Colonic mucosa (tissue), 4 donors: ENCODE data around the gene TMEM108. TPM values are rescaled to one million over a fixed set of nuclear protein-coding genes. Genes with fewer than 3 reads are reported as not detected.

Experiments used
- DNase-seq: peaks from one replicate; pipeline ENCODE4 v3.0.0-alpha.2; 2020
- H3K27ac ChIP-seq: fragments of 200-600 bp; one replicate; pipeline ENCODE4 v1.8.0; 2021
- H3K27me3 ChIP-seq: fragments of 200-600 bp; one replicate; pipeline ENCODE4 v1.8.0; 2021
- H3K36me3 ChIP-seq: fragments of 200-600 bp; one replicate; pipeline ENCODE4 v1.8.0; 2021
- H3K4me1 ChIP-seq: fragments of 200-600 bp; one replicate; pipeline ENCODE4 v1.8.0; 2021; ENCODE audit warnings: mild to moderate bottlenecking
- H3K4me3 ChIP-seq: fragments of 200-600 bp; one replicate; pipeline ENCODE4 v1.8.0; 2021
- H3K9ac ChIP-seq, 2 donors: one replicate each; pipeline ENCODE4 v1.7.0; 2013; ENCODE audit warnings: control low read depth in 2 of 2, low read depth in 2 of 2, low read length in 2 of 2
- H3K9me3 ChIP-seq: fragments of 200-600 bp; one replicate; pipeline ENCODE4 v1.8.0; 2021
- intact Hi-C: fragments of 100-400 bp; cut with DNase I; formaldehyde crosslinking; loops from one replicate; pipeline ENCODE4 v1.14.1; 2022
- total RNA-seq, 2 donors: library from RNA; stranded (reverse); fragmentation: NEBNext Ultra II Directional in 1 of 2; extraction: Animal tissue kit (Norgen Biotek cat#: 25700) in 1 of 2; gene quantifications; one replicate each; pipeline ENCODE4 v1.2.1, GENCODE V29; 2021
- TF ChIP-seq, protein P1 (sequence below): fragments of 200-600 bp; IDR thresholded peaks from one replicate; pipeline ENCODE4 v1.8.0; 2022; ENCODE audit warnings: antibody characterized with exemption, mild to moderate bottlenecking
- donor health status: healthy.
- donor health status: DM: no; HTN: no; CAD: no.
- donor health status: DM: no; HTN: no; CAD: no.

TMEM108 gene
- total RNA-seq, 2 donors from 2014 or later, result 0.20 to 0.82 TPM

- H3K4me1 ChIP-seq, result no peaks in the 10 kb centered on the region
- H3K4me3 ChIP-seq, result no peak overlapping the region
- DNase-seq, result no peak
- no peak overlapping the region for H3K27ac ChIP-seq
- H3K9me3 ChIP-seq, result no peaks in the 10 kb centered on the region
- TF ChIP-seq, protein P1, sequence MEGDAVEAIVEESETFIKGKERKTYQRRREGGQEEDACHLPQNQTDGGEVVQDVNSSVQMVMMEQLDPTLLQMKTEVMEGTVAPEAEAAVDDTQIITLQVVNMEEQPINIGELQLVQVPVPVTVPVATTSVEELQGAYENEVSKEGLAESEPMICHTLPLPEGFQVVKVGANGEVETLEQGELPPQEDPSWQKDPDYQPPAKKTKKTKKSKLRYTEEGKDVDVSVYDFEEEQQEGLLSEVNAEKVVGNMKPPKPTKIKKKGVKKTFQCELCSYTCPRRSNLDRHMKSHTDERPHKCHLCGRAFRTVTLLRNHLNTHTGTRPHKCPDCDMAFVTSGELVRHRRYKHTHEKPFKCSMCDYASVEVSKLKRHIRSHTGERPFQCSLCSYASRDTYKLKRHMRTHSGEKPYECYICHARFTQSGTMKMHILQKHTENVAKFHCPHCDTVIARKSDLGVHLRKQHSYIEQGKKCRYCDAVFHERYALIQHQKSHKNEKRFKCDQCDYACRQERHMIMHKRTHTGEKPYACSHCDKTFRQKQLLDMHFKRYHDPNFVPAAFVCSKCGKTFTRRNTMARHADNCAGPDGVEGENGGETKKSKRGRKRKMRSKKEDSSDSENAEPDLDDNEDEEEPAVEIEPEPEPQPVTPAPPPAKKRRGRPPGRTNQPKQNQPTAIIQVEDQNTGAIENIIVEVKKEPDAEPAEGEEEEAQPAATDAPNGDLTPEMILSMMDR, result no peak
- intact Hi-C loops, result no loop called here
- H3K9ac ChIP-seq, result no peak overlapping the region
- H3K27me3 ChIP-seq, result no peaks in the 10 kb centered on the region
- no peaks in the 10 kb centered on the region for H3K36me3 ChIP-seq
These were observed 356.5 kb downstream of the TMEM108 start for GRCh38 chr3:133394561-133395311.

- Histone ChIP-seq H3K9ac (no peak overlapping the region), H3K9me3 (no peaks in the 10 kb centered on the region), H3K27me3 (no peaks in the 10 kb centered on the region), H3K27ac (no peak overlapping the region), H3K4me3 (no peak overlapping the region), H3K36me3 (no peaks in the 10 kb centered on the region), H3K4me1 (no peaks in the 10 kb centered on the region)
- intact Hi-C loops, result no loop called here
- no peak for DNase-seq
- TF ChIP-seq, protein P1, result no peak
These were observed 358.7 kb downstream of the TMEM108 start for GRCh38 chr3:133396906-133397305.

DNA sequence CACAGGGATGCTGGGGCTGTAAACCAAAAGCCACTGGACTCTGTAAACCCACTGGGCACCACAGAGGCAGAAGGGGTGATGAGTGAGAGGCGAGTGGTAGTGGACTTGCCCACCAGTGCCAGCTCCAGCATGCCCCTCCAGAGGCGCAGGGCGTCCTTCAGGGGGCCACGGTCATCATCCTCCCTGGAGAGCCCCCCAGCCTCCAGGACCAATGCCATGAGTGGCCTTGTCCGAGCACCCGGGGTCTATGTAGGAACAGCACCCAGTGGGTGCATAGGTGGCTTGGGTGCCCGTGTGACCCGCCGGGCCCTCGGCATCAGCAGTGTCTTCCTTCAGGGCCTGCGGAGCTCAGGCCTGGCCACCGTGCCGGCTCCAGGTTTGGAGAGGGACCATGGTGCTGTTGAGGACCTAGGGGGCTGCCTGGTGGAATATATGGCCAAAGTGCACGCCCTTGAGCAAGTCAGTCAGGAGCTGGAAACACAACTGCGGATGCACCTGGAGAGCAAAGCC, 361.9 kb downstream of the TMEM108 start, which contains the start of gene BFSP2:
TSS of gene BFSP2 (plus strand) at position 51 of the 510 bp plus-strand sequence. CDS start at position 79, 28 bp downstream.
- no peak for DNase-seq
- TF ChIP-seq, protein P1, result no peak
- no peaks in the 10 kb centered on the region for H3K27me3 ChIP-seq
- no peak within 1 kb of the TSS for H3K9ac ChIP-seq
- no peaks in the 10 kb centered on the region for H3K4me1 ChIP-seq
- no peak within 1 kb of the TSS for H3K27ac ChIP-seq
- intact Hi-C loops, result no loop called here
- no peaks in the 10 kb centered on the region for H3K36me3 ChIP-seq
- no peak within 1 kb of the TSS for H3K4me3 ChIP-seq
- H3K9me3 ChIP-seq, result no peaks in the 10 kb centered on the region

DNA sequence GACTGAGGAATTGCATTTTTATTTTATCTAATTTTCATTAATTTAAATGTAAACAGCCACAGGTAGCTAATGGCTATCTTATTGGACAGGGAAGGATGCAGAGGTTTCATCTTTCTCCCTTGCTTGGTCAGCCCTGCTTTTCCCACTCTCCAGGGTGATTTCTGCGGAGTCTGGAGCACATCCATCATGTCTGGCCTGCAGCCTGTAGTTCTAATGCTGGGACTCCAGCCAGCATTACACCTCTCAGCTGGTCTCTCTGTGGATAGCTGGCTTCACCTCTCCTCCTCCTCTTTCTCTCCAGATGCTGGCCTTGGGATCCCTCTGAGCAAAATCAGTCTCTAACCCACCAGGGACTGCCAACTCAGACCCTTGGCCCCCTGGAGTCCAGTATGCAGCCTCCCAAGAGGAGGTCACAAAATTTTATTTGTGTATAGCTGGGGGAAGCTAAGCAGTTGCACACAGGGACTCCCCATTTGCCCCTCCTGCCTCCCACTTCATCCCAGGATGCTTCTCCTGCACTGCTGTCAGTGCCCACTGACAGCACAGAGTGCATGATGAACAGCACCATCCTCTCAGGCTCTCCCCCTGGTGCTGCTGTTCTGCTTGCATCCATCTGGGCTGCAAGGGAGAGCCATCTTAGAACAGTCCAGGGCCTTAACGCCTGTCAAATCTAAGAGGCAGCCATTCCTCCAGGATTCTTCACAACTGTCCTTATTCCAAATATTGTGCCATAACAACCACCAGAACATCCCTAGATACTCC, 363.4 kb downstream of the TMEM108 start:
- no peaks in the 10 kb centered on the region for H3K27me3 ChIP-seq
- H3K4me3 ChIP-seq, result no peak overlapping the region
- H3K9ac ChIP-seq, result no peak overlapping the region
- no peaks in the 10 kb centered on the region for H3K9me3 ChIP-seq
- no peaks in the 10 kb centered on the region for H3K36me3 ChIP-seq
- DNase-seq, result no peak
- intact Hi-C loops, result no loop called here
- TF ChIP-seq, protein P1, result no peak
- H3K4me1 ChIP-seq, result no peaks in the 10 kb centered on the region
- no peak overlapping the region for H3K27ac ChIP-seq

DNA sequence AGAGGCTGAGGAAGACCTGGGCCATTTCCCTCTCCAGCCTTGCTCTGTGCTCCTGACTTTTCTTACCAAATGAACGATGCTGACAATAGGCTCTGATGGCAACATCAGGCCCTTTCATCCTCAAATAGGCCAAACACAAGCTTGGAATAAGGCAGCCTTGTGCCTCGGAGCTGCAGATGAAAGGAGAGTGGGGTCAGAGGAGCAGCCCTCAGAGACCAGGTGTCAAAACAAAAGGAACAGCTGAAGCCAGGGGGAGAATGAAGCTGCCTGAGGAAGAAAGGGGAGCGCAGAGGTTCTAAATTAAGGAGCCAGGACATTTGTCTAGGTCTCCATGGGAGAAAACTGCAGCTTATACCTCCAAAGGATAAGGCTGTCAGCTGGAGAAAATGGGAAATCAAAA, 366.7 kb downstream of the TMEM108 start:
- TF ChIP-seq, protein P1, result no peak
- Histone ChIP-seq H3K27me3 (no peaks in the 10 kb centered on the region), H3K27ac (no peak overlapping the region), H3K36me3 (no peaks in the 10 kb centered on the region), H3K4me1 (no peaks in the 10 kb centered on the region), H3K9ac (no peak overlapping the region), H3K9me3 (no peaks in the 10 kb centered on the region), H3K4me3 (no peak overlapping the region)
- DNase-seq, result no peak
- intact Hi-C loops, result no loop called here
